Endothelial cell of umbilical vein (primary cell): ENCODE measurements around the gene ABRAXAS1. TPM values are rescaled to one million over a fixed set of nuclear protein-coding genes. Genes with fewer than 3 reads are reported as not detected.

Experiments used
- BruUV-seq: library from RNA; stranded (reverse); fragments of 400-500 nt; replicated peaks from 2 replicates; lab custom pipeline; 2021; lab: Mats Ljungman, UMichigan
- CTCF ChIA-PET: fragments of 300-600, 350-600 bp; sonication (Branson Sonifier 250); formaldehyde crosslinking; loops from one replicate; lab custom pipeline; 2021; ENCODE audit warnings: antibody characterized with exemption, inconsistent platforms; lab: Charles Lee
- POLR2A ChIA-PET: fragments of 300-600, 350-600 bp; sonication (Branson Sonifier 250); formaldehyde crosslinking; loops from one replicate; lab custom pipeline; 2021; ENCODE audit warnings: antibody characterized with exemption, inconsistent platforms; lab: Charles Lee
- DNase-seq: peaks from one replicate; pipeline ENCODE4 v3.0.0-alpha.2; 2011; ENCODE audit warnings: low read depth, low spot score
- FAIRE-seq: peaks from 2 replicates; lab custom pipeline; 2011; peaks lifted over from hg19 to GRCh38; lab: Jason Lieb, UNC
- H2AFZ ChIP-seq: 2 replicates; pipeline ENCODE4 v1.6.0; 2012; ENCODE audit warnings: low read depth, low read length, control low read depth, inconsistent platforms
- H3K27ac ChIP-seq: 2 replicates; pipeline ENCODE4 v1.5.1; 2011; ENCODE audit warnings: low read depth, mild to moderate bottlenecking, control low read depth, low read length, moderate library complexity; ENCODE audit not compliant: insufficient read depth
- H3K27me3 ChIP-seq, 2 experiments: 2 replicates each; pipeline versions ENCODE4 v1.6.0 to v1.6.1; 2011; ENCODE audit warnings: low read length in 2 of 2, mixed read lengths in 1 of 2; ENCODE audit not compliant: control insufficient read depth in 2 of 2, insufficient read depth in 2 of 2
- H3K36me3 ChIP-seq, 2 experiments: 2 replicates in 1 of 2; 3 replicates in 1 of 2; pipeline ENCODE4 v1.5.1; 2011; ENCODE audit warnings: low read length in 2 of 2, mild to moderate bottlenecking in 1 of 2, moderate library complexity in 1 of 2; ENCODE audit not compliant: control insufficient read depth in 2 of 2, insufficient read depth in 2 of 2; ENCODE audit errors: extremely low read depth in 1 of 2
- H3K4me1 ChIP-seq: 3 replicates; pipeline ENCODE4 v1.5.1; 2011; ENCODE audit warnings: mild to moderate bottlenecking, low read length; ENCODE audit not compliant: control insufficient read depth, insufficient read depth; ENCODE audit errors: extremely low read depth
- H3K4me2 ChIP-seq: 2 replicates; pipeline ENCODE4 v1.6.1; 2011; ENCODE audit warnings: low read length, control low read depth, mixed read lengths; ENCODE audit not compliant: insufficient read depth
- H3K4me3 ChIP-seq, 3 experiments: fragments of 200-600 bp in 1 of 3; sonication (generic), shearing (Covaris generic) in 1 of 3; replicated peaks in 1 of 3; 2 replicates each; pipeline ENCODE4 v1.5.1; 2011 to 2016; ENCODE audit warnings: control low read depth in 3 of 3, low read length in 3 of 3, mild to moderate bottlenecking in 2 of 3, inconsistent platforms in 1 of 3, low read depth in 1 of 3, moderate library complexity in 1 of 3; ENCODE audit not compliant: insufficient read depth in 1 of 3
- H3K79me2 ChIP-seq: 2 replicates; pipeline ENCODE4 v1.6.0; 2012; ENCODE audit warnings: low read length, inconsistent platforms; ENCODE audit not compliant: control insufficient read depth, insufficient read depth
- H3K9ac ChIP-seq: replicated peaks from 2 replicates; pipeline ENCODE3; 2011; ENCODE audit warnings: low read length, control low read depth; ENCODE audit not compliant: insufficient read depth; ENCODE audit errors: extremely low read depth
- H3K9me1 ChIP-seq: replicated peaks from 3 replicates; pipeline ENCODE4 v1.6.0; 2011; ENCODE audit warnings: mild to moderate bottlenecking, low read length; ENCODE audit not compliant: control insufficient read depth, insufficient read depth; ENCODE audit errors: extremely low read depth
- H3K9me3 ChIP-seq: replicated peaks from 2 replicates; pipeline ENCODE4 v1.5.1; 2012; ENCODE audit warnings: low read length, inconsistent platforms; ENCODE audit not compliant: control insufficient read depth, insufficient read depth
- H4K20me1 ChIP-seq: replicated peaks from 2 replicates; pipeline ENCODE3; 2011; ENCODE audit warnings: mild to moderate bottlenecking, low read length; ENCODE audit not compliant: control insufficient read depth, insufficient read depth; ENCODE audit errors: extremely low read depth
- EZH2 ChIP-seq: IDR thresholded peaks from 2 replicates; pipeline ENCODE4 v1.6.1; 2012; ENCODE audit warnings: borderline replicate concordance, low read depth, mild to moderate bottlenecking, moderate library complexity, low read length, inconsistent platforms; ENCODE audit not compliant: severe bottlenecking
- FOS ChIP-seq: IDR thresholded peaks from 2 replicates; pipeline ENCODE4 v1.6.1; 2011; ENCODE audit warnings: mild to moderate bottlenecking, low read length, moderate library complexity, borderline replicate concordance; ENCODE audit not compliant: insufficient read depth
- GATA2 ChIP-seq: IDR thresholded peaks from 2 replicates; pipeline ENCODE4 v1.7.0; 2011; ENCODE audit warnings: low read depth, mild to moderate bottlenecking, moderate library complexity, mixed read lengths, low read length; ENCODE audit not compliant: insufficient read length, insufficient read depth
- JUN ChIP-seq: IDR thresholded peaks from 2 replicates; pipeline ENCODE4 v1.6.1; 2011; ENCODE audit warnings: borderline replicate concordance, low read depth; ENCODE audit not compliant: insufficient read length, insufficient read depth
- MYC ChIP-seq: IDR thresholded peaks from one replicate; pipeline ENCODE4 v1.6.1; 2011; ENCODE audit warnings: mild to moderate bottlenecking, low read depth, low read length
- POLR2A ChIP-seq: IDR thresholded peaks from 2 replicates; pipeline ENCODE4 v1.6.1; 2012; ENCODE audit warnings: low read depth, mild to moderate bottlenecking, control low read depth, low read length
- POLR2AphosphoS5 ChIP-seq: IDR thresholded peaks from 2 replicates; pipeline ENCODE4 v1.6.1; 2012; ENCODE audit warnings: low read depth, mild to moderate bottlenecking, control low read depth, low read length, moderate library complexity; ENCODE audit not compliant: insufficient read depth
- dilution Hi-C: fragments of 300-500 bp; cut with MboI; formaldehyde crosslinking; loops from one replicate; pipeline ENCODE4 v1.15.0; 2019; ENCODE audit warnings: low sequenced_read_pairs; ENCODE audit not compliant: extremely low pct_ligation_motif_present
- intact Hi-C: fragments of 100-400 bp; cut with micrococcal nuclease; formaldehyde crosslinking; loops from one replicate; pipeline ENCODE4 v1.10.0; 2022
- polyA plus RNA-seq, 4 experiments: library from polyadenylated mRNA; depleted of rRNA in 3 of 4; stranded (reverse) in 3 of 4; unstranded in 1 of 4; fragments of >200 nt; gene quantifications; 2 replicates each; pipeline versions ENCODE4 v1.2.1 to v1.2.3, GENCODE V29; 2011 to 2012; ENCODE audit warnings: missing spikeins in 1 of 4
- total RNA-seq: library from RNA; stranded (reverse); gene quantifications from 2 replicates; pipeline ENCODE4 v1.2.3, GENCODE V29; 2021
- TF ChIP-seq, protein P1 (sequence below): IDR thresholded peaks from 2 replicates; pipeline ENCODE4 v1.6.1; 2011; ENCODE audit not compliant: insufficient read depth, insufficient read length
- TF ChIP-seq, protein P2 (sequence below), 2 donors: IDR thresholded peaks; 1 replicate in 1 of 2; 2 replicates in 1 of 2; pipeline ENCODE4 v1.5.1; 2011; ENCODE audit warnings: low read length in 2 of 2, mild to moderate bottlenecking in 2 of 2, moderate library complexity in 2 of 2, control low read depth in 1 of 2, inconsistent platforms in 1 of 2, low read depth in 1 of 2; ENCODE audit not compliant: insufficient read depth in 1 of 2; ENCODE audit errors: extremely low read depth in 1 of 2

The ABRAXAS1 gene
- total and polyA plus RNA-seq, 2 donors (not counting 3 experiments of a cell fraction or from before 2014, with no cell fraction given): 5.5 to 16.7 TPM

DNA sequence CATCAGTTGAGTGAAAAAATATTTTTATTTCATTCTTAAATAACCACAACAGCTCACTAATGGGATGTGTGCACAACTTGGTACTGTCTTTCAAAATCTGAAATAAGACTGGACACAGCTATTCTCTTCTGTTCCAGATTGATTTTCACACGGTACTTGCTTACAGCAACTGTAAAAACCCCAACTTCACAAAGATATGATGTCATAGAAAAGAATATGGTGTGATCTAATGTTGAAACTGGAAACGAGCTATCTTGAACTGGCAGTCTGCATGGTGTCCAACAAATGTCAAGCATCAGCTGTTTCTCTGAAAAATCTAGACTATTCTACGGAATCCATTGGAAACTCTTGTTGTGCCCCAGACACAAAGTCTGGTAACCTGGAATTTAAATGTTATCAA is 44.0 kb downstream of the ABRAXAS1 start:
- no peak for DNase-seq
- intact Hi-C loops: no loop called here
- H2AFZ ChIP-seq: no peak overlapping the region
- H3K79me2 ChIP-seq: no peaks in the 10 kb centered on the region
- no peak overlapping the region for H3K4me2 ChIP-seq
- H3K27ac ChIP-seq: no peak overlapping the region
- no peak overlapping the region for H3K4me3 ChIP-seq
- no peaks in the 10 kb centered on the region for H3K9me1 ChIP-seq
- no peaks in the 10 kb centered on the region for H3K27me3 ChIP-seq
- no peak overlapping the region for H3K9ac ChIP-seq
- dilution Hi-C loops: no loop called here
- no TSS peak for BruUV-seq
- H3K36me3 ChIP-seq: peaks cover 0 to 2% of the 10 kb centered on the region in 2 experiments
- FAIRE-seq: no peak
- POLR2A ChIA-PET: no interaction called here
- CTCF ChIA-PET: interaction anchor here (0.9 kb wide), 1 partner anchor 159 kb away, joined by 4 read pairs; no protein-coding TSS in a partner anchor
- no peaks in the 10 kb centered on the region for H3K9me3 ChIP-seq
- TF ChIP-seq POLR2A: no peak
- no peak for TF ChIP-seq MYC
- peak; percentile 3 for TF ChIP-seq JUN
- TF ChIP-seq EZH2: no peak
- TF ChIP-seq FOS: no peak
- H3K4me1 ChIP-seq: no peaks in the 10 kb centered on the region
- no peaks in the 10 kb centered on the region for H4K20me1 ChIP-seq

DNA sequence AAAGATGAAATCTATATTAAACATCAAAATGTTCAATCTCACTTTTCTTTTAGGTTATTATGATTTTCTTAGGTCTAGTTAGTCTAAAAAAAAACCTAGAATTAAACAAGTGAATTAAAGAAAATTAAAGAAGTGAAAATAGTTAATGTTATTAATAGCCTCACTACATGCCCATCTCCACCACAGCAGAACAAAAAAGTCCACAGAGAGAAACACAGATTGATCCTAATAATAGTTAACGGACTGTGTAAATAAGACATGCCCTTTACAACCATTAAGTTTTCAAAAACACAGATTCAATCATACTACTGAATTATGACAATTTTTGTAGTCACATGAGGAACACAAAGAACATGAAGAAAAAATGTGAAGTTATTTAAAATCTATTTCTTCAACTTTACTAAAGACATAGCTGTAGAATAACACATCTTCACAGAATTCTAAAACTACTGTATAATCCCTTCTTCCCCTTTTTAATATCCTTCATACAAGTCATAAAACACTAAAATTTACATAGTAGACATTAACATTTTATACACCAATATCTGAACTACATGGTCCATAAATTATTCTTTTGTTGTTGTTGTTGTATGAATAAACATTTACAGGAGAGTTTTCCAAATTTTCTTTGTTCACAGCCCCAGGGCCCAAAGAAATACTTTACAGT is 44.6 kb downstream of the ABRAXAS1 start:
- H3K4me1 ChIP-seq: no peaks in the 10 kb centered on the region
- H3K27me3 ChIP-seq: no peaks in the 10 kb centered on the region
- ChIA-PET POLR2A (no interaction called here), CTCF (interaction anchor here (0.9 kb wide), 1 partner anchor 158 kb away, joined by 4 read pairs; no protein-coding TSS in a partner anchor)
- TF ChIP-seq, protein P1, sequence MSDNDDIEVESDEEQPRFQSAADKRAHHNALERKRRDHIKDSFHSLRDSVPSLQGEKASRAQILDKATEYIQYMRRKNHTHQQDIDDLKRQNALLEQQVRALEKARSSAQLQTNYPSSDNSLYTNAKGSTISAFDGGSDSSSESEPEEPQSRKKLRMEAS: no peak
- TF ChIP-seq, protein P2, sequence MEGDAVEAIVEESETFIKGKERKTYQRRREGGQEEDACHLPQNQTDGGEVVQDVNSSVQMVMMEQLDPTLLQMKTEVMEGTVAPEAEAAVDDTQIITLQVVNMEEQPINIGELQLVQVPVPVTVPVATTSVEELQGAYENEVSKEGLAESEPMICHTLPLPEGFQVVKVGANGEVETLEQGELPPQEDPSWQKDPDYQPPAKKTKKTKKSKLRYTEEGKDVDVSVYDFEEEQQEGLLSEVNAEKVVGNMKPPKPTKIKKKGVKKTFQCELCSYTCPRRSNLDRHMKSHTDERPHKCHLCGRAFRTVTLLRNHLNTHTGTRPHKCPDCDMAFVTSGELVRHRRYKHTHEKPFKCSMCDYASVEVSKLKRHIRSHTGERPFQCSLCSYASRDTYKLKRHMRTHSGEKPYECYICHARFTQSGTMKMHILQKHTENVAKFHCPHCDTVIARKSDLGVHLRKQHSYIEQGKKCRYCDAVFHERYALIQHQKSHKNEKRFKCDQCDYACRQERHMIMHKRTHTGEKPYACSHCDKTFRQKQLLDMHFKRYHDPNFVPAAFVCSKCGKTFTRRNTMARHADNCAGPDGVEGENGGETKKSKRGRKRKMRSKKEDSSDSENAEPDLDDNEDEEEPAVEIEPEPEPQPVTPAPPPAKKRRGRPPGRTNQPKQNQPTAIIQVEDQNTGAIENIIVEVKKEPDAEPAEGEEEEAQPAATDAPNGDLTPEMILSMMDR (IDR thresholded peaks at IDR 0.05; ENCODE audit: extremely low read depth in 1 of 2, insufficient read depth in 1 of 2, low read depth in 1 of 2, low read length in 2 of 2): no peak
- no peak for TF ChIP-seq MYC
- no peak for TF ChIP-seq GATA2
- TF ChIP-seq POLR2AphosphoS5: no peak
- no peak for TF ChIP-seq EZH2
- no peak for TF ChIP-seq JUN
- H3K9me3 ChIP-seq: no peaks in the 10 kb centered on the region
- H3K27ac ChIP-seq: no peak overlapping the region
- dilution Hi-C loops (no loop called here), intact Hi-C loops (no loop called here)
- no peaks in the 10 kb centered on the region for H3K9me1 ChIP-seq
- H3K9ac ChIP-seq: no peak overlapping the region
- H4K20me1 ChIP-seq: no peaks in the 10 kb centered on the region
- H3K4me2 ChIP-seq: no peak overlapping the region
- no peak for DNase-seq
- H3K36me3 ChIP-seq: peaks cover 0 to 2% of the 10 kb centered on the region in 2 experiments
- no peak for FAIRE-seq
- no peak overlapping the region for H2AFZ ChIP-seq
- no TSS peak for BruUV-seq
- no peak overlapping the region for H3K4me3 ChIP-seq
- no peaks in the 10 kb centered on the region for H3K79me2 ChIP-seq
